CD4-positive, alpha-beta memory T cell (primary cell): ENCODE data around the gene OGFOD3. TPM values are rescaled to one million over a fixed set of nuclear protein-coding genes. Genes with fewer than 3 reads are reported as not detected.

Source experiments
- CTCF ChIA-PET: fragments of 350-600 bp; sonication (Branson Sonifier 250); formaldehyde crosslinking; loops from one replicate; lab custom pipeline; 2021; ENCODE audit warnings: inconsistent platforms; ENCODE audit not compliant: partially characterized antibody; lab: Charles Lee
- POLR2A ChIA-PET: fragments of 350-600 bp; sonication (Branson Sonifier 250); formaldehyde crosslinking; loops from one replicate; lab custom pipeline; 2021; ENCODE audit not compliant: partially characterized antibody; lab: Charles Lee
- DNase-seq, 5 donors: peaks; one replicate each; pipeline versions ENCODE4 v3.0.0 to v3.0.0-alpha.2; 2020 to 2022; ENCODE audit warnings: mixed read lengths in 1 of 5
- H3K27ac ChIP-seq: one replicate; pipeline ENCODE4 v1.7.0; 2013; ENCODE audit warnings: low read depth, low read length
- H3K27me3 ChIP-seq: 2 replicates; pipeline ENCODE4 v1.7.0; 2013; ENCODE audit warnings: mild to moderate bottlenecking, low read length, moderate library complexity; ENCODE audit not compliant: insufficient read depth
- H3K36me3 ChIP-seq: 2 replicates; pipeline ENCODE4 v1.7.0; 2013; ENCODE audit warnings: mild to moderate bottlenecking, low read length, moderate library complexity; ENCODE audit not compliant: insufficient read depth
- H3K4me1 ChIP-seq: 2 replicates; pipeline ENCODE4 v1.7.0; 2013; ENCODE audit warnings: mild to moderate bottlenecking, low read length, moderate library complexity; ENCODE audit not compliant: insufficient read depth
- H3K4me3 ChIP-seq, 2 donors: one replicate each; pipeline ENCODE4 v1.7.0; 2013; ENCODE audit warnings: low read length in 2 of 2, mild to moderate bottlenecking in 1 of 2
- H3K9me3 ChIP-seq, 2 donors: one replicate each; pipeline ENCODE4 v1.7.0; 2013; ENCODE audit warnings: low read length in 2 of 2, control low read depth in 1 of 2; ENCODE audit not compliant: control insufficient read depth in 1 of 2
- H3K27ac Mint-ChIP-seq, 7 donors: one replicate each; pipeline ENCODE4 v1.8.0; 2020 to 2021; ENCODE audit warnings: mixed read lengths in 7 of 7, mild to moderate bottlenecking in 6 of 7, inconsistent platforms in 3 of 7, moderate library complexity in 3 of 7
- H3K27me3 Mint-ChIP-seq, 2 donors: one replicate each; pipeline ENCODE4 v1.8.0; 2020 to 2021; ENCODE audit warnings: mixed read lengths in 2 of 2
- H3K36me3 Mint-ChIP-seq, 2 donors: one replicate each; pipeline ENCODE4 v1.8.0; 2020 to 2021; ENCODE audit warnings: mixed read lengths in 2 of 2, inconsistent platforms in 1 of 2, mild to moderate bottlenecking in 1 of 2
- H3K4me1 Mint-ChIP-seq, 4 donors: one replicate each; pipeline ENCODE4 v1.8.0; 2020 to 2021; ENCODE audit warnings: mixed read lengths in 4 of 4, mild to moderate bottlenecking in 1 of 4
- H3K4me3 Mint-ChIP-seq, 8 donors: one replicate each; pipeline ENCODE4 v1.8.0; 2020 to 2021; ENCODE audit warnings: mixed read lengths in 8 of 8, mild to moderate bottlenecking in 7 of 8, moderate library complexity in 6 of 8, inconsistent platforms in 3 of 8
- H3K9me3 Mint-ChIP-seq, 8 donors: one replicate each; pipeline ENCODE4 v1.8.0; 2020 to 2021; ENCODE audit warnings: mixed read lengths in 8 of 8, mild to moderate bottlenecking in 5 of 8, inconsistent platforms in 3 of 8, moderate library complexity in 1 of 8
- intact Hi-C: fragments of 100-400 bp; cut with micrococcal nuclease; formaldehyde crosslinking; loops from one replicate; pipeline ENCODE4 v1.15.1; 2023
- polyA plus RNA-seq, 2 donors: library from polyadenylated mRNA; unstranded; fragments of 300-500 nt; fragmentation: Illumina TruSeq; gene quantifications; one replicate each; pipeline ENCODE4 v1.2.3, GENCODE V29; 2021
- total RNA-seq, 2 experiments: library from RNA; stranded (reverse); gene quantifications; one replicate each; pipeline ENCODE4 v1.2.3, GENCODE V29; 2021

The OGFOD3 gene
- total and polyA plus RNA-seq, 4 experiments from 2014 or later = 23.4 to 36.1 (median 29.5) TPM

- POLR2A ChIA-PET = no interaction called here
- DNase-seq = no peak
- no peak overlapping the region for H3K4me3 ChIP-seq
- Mint-ChIP-seq H3K27ac (no peak overlapping the region), H3K4me3 (no peak overlapping the region), H3K9me3 (no peaks in the 10 kb centered on the region), H3K4me1 (peaks cover 0 to 5% (median 1%) of the 10 kb centered on the region in 4 donors), H3K36me3 (peaks cover 4 to 5% of the 10 kb centered on the region in 2 donors), H3K27me3 (peaks cover 0 to 6% of the 10 kb centered on the region in 2 donors)
- H3K36me3 ChIP-seq = no peaks in the 10 kb centered on the region
- CTCF ChIA-PET = no interaction called here
- intact Hi-C loops = no loop called here
- no peaks in the 10 kb centered on the region for H3K9me3 ChIP-seq
- no peaks in the 10 kb centered on the region for H3K27me3 ChIP-seq
- no peaks in the 10 kb centered on the region for H3K4me1 ChIP-seq
- H3K27ac ChIP-seq = no peak overlapping the region
These were observed 30.0 kb downstream of the OGFOD3 start for GRCh38 chr17:82388223-82388921.

DNA sequence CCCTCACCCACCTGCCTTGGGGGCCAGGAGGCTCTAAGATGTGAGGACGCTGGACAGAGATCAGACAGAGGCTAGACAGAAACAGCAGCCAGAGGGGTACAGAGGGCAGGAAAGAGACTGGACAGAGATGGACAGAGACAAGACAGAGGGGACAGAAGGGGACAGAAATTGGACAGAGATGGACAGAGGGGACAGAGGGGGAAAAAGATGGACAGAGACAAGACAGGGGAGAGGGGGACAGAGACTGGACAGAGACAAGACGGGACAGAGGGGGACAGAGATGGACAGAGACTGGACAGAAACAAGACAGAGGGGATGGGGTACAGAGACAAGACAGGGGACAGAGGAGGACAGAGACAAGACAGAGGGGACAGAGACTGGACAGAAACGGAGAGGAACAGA is 30.7 kb downstream of the OGFOD3 start:
- Mint-ChIP-seq H3K4me1 (peaks cover 0 to 5% (median 1%) of the 10 kb centered on the region in 4 donors), H3K27ac (peak overlapping the region in 1 of 7 donors; percentile 17), H3K27me3 (peaks cover 0 to 6% of the 10 kb centered on the region in 2 donors), H3K36me3 (peaks cover under 1 to 2% of the 10 kb centered on the region in 2 donors), H3K4me3 (peak overlapping the region in 1 of 8 donors; percentile 31), H3K9me3 (no peaks in the 10 kb centered on the region)
- no peaks in the 10 kb centered on the region for H3K36me3 ChIP-seq
- no peak for DNase-seq
- ChIA-PET CTCF (no interaction called here), POLR2A (no interaction called here)
- H3K4me3 ChIP-seq = no peak overlapping the region
- no peaks in the 10 kb centered on the region for H3K4me1 ChIP-seq
- H3K9me3 ChIP-seq = no peaks in the 10 kb centered on the region
- intact Hi-C loops = no loop called here
- no peaks in the 10 kb centered on the region for H3K27me3 ChIP-seq
- H3K27ac ChIP-seq = no peak overlapping the region

DNA sequence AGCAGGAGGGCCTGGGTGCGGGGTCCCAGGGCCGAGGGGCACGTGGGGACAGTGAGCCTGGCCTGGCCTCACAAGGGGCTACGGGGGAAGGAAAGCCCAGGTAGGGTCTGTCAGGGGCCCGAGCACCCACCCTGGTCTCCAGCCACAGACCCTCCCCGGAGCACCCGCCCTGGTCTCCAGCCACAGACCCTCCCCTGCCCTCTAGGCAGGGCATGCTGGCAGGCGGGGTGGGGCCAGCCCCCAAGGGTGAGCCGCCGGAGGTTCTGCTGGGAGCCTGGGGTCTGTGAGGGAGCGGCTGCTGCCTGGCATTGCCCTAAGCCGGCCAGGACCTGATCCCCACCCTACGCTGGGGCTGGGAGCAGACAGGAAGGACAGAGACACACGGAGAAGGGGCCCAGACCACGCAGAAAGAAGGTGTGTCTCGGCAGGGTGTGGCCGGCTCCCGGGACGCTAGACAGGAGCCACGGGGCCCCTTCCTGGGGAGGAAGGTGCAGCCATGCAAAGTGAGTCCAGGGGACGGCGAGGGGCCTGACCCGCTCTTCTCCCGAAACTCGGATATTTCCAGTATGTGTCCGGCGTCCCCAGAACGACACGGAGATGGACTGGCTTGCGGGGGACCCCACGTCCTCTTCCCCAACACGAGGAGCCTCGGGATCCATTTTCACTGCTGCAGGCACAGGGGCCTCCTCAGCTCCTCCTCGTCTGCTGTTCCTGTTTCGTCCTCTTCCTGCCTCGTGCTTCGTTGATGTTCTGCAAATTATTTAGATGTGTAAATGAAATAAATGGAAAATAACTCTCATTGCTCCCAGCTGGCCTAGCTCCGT is 31.3 kb downstream of the OGFOD3 start:
- CTCF ChIA-PET = no interaction called here

DNA sequence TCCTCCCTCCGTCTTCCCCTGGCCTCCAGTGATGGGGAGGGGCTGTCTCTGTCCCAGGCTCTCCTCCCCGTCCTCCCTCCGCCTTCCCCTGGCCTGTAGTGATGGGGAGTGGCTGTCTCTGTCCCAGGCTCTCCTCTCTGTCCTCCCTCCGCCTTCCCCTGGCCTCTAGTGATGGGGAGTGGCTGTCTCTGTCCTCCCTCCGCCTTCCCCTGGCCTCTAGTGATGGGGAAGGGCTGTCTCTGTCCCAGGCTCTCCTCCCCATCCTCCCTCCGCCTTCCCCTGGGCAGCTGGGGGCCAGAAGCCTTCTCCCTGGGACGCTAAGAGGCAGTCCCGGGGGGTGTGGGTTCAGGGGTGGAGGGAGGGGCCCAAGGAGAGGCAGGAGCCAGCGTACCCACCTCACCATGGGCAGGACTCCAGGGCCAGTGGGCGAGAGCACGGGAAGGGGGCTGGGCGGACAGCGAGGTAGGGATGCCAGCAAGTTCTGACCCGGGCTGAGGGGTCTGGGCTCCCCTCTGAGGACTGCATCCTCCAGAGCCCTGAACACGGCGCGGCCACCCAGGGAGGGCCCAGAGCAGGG is 32.0 kb downstream of the OGFOD3 start:
- ChIA-PET POLR2A (no interaction called here), CTCF (no interaction called here)
- Histone ChIP-seq H3K9me3 (no peaks in the 10 kb centered on the region), H3K27ac (no peak overlapping the region), H3K4me3 (no peak overlapping the region), H3K4me1 (no peaks in the 10 kb centered on the region), H3K27me3 (no peaks in the 10 kb centered on the region), H3K36me3 (no peaks in the 10 kb centered on the region)
- no peak for DNase-seq
- intact Hi-C loops = no loop called here
- H3K4me1 Mint-ChIP-seq = peaks cover 0 to 7% (median 3%) of the 10 kb centered on the region in 4 donors
- no peaks in the 10 kb centered on the region for H3K9me3 Mint-ChIP-seq
- no peak overlapping the region for H3K4me3 Mint-ChIP-seq
- no peak overlapping the region for H3K27ac Mint-ChIP-seq
- H3K27me3 Mint-ChIP-seq = peaks cover 4 to 10% of the 10 kb centered on the region in 2 donors
- no peaks in the 10 kb centered on the region for H3K36me3 Mint-ChIP-seq

More for the DNA sequence above, 31.3 kb downstream of the OGFOD3 start:
- Histone ChIP-seq H3K36me3 (no peaks in the 10 kb centered on the region), H3K27ac (no peak overlapping the region), H3K4me3 (no peak overlapping the region), H3K27me3 (no peaks in the 10 kb centered on the region), H3K9me3 (no peaks in the 10 kb centered on the region), H3K4me1 (no peaks in the 10 kb centered on the region)
- DNase-seq = no peak
- Mint-ChIP-seq H3K9me3 (no peaks in the 10 kb centered on the region), H3K36me3 (no peaks in the 10 kb centered on the region), H3K4me3 (peak overlapping the region in 1 of 8 donors; percentile 31), H3K27me3 (peaks cover 2 to 6% of the 10 kb centered on the region in 2 donors), H3K4me1 (peaks cover 0 to 5% (median 1%) of the 10 kb centered on the region in 4 donors), H3K27ac (no peak overlapping the region)
- intact Hi-C loops = no loop called here
- POLR2A ChIA-PET = no interaction called here

DNA sequence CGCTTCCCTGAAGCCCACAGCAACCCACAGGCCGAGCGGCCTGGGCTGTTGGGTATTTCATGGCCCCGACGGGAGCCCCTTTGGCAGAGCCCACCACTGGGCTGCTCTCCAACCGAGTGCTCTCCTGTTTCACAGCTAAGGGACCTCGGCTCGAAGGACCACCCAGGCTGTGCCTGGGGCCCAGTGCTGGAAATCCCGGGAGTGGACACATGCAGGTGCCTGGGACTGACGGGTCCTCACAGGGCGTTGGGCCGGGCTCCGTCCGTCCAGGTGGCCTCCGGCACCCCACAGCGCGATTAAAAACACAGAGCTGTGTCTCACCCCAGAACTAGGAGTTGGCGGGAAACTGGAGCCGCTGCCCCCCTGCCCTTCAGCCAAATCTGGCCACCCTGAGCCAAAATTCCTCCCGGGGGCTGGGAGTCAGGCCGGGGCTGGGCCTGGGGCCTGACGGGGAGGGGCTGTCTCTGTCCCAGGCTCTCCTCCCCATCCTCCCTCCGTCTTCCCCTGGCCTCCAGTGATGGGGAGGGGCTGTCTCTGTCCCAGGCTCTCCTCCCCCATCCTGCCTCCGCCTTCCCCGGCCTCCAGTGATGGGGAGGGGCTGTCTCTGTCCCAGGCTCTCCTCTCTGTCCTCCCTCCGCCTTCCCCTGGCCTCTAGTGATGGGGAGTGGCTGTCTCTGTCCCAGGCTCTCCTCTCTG is 32.7 kb downstream of the OGFOD3 start:
- Histone ChIP-seq H3K27ac (no peak overlapping the region), H3K27me3 (no peaks in the 10 kb centered on the region), H3K4me1 (no peaks in the 10 kb centered on the region), H3K36me3 (no peaks in the 10 kb centered on the region), H3K4me3 (no peak overlapping the region), H3K9me3 (no peaks in the 10 kb centered on the region)
- H3K4me3 Mint-ChIP-seq = no peak overlapping the region
- POLR2A ChIA-PET = no interaction called here
- peaks cover 3 to 12% (median 6%) of the 10 kb centered on the region in 4 donors for H3K4me1 Mint-ChIP-seq
- CTCF ChIA-PET = no interaction called here
- no peaks in the 10 kb centered on the region for H3K36me3 Mint-ChIP-seq
- no peak overlapping the region for H3K27ac Mint-ChIP-seq
- no peak for DNase-seq
- no peaks in the 10 kb centered on the region for H3K9me3 Mint-ChIP-seq
- intact Hi-C loops = no loop called here
- peaks cover 10 to 13% of the 10 kb centered on the region in 2 donors for H3K27me3 Mint-ChIP-seq

GRCh38 chr17:82384730-82385481 is 33.5 kb downstream of the OGFOD3 start:
- no peak for DNase-seq
- H3K9me3 ChIP-seq = no peaks in the 10 kb centered on the region
- H3K4me1 ChIP-seq = no peaks in the 10 kb centered on the region
- no peak overlapping the region for H3K27ac ChIP-seq
- no peak overlapping the region for H3K4me3 ChIP-seq
- Mint-ChIP-seq H3K4me3 (no peak overlapping the region), H3K9me3 (no peaks in the 10 kb centered on the region), H3K27me3 (peaks cover 13 to 17% of the 10 kb centered on the region in 2 donors), H3K4me1 (peaks cover 4 to 13% (median 7%) of the 10 kb centered on the region in 4 donors), H3K36me3 (no peaks in the 10 kb centered on the region), H3K27ac (no peak overlapping the region)
- intact Hi-C loops = no loop called here
- POLR2A ChIA-PET = interaction anchor here (0.6 kb wide), 1 partner anchor 17 kb away, joined by 3 read pairs; no protein-coding TSS in a partner anchor
- CTCF ChIA-PET = no interaction called here
- no peaks in the 10 kb centered on the region for H3K36me3 ChIP-seq
- H3K27me3 ChIP-seq = no peaks in the 10 kb centered on the region
